Epidermal melanocyte (primary cell): Measurements from ENCODE around the gene SART1.

Experiments
- DNase-seq: peaks from one replicate; pipeline ENCODE4 v3.0.0; 2011; ENCODE audit warnings: low spot score; ENCODE audit not compliant: insufficient read length

The SART1 gene

GRCh38 chr11:65961267-65962140 lies at the start of gene SART1:
Gene SART1, plus strand, starts transcription at chr11:65961734. Its CDS starts 47 bp downstream, at chr11:65961781.
- DNase-seq, result peak; percentile 100

GRCh38 chr11:65912845-65913244 lies 48.7 kb upstream of the SART1 start:
- no peak for DNase-seq

- DNase-seq, result no peak
Observed at GRCh38 chr11:65915101-65915820, 46.3 kb upstream of the SART1 start.

- DNase-seq, result peak; percentile 85
Observed at GRCh38 chr11:65915821-65916251, 45.7 kb upstream of the SART1 start.

- DNase-seq, result no peak
Observed at GRCh38 chr11:65916391-65916790, 45.1 kb upstream of the SART1 start.

GRCh38 chr11:65917077-65917433 lies 44.5 kb upstream of the SART1 start:
- no peak for DNase-seq

GRCh38 chr11:65917434-65918210 lies 43.9 kb upstream of the SART1 start:
- DNase-seq, result no peak

- no peak for DNase-seq
Observed at GRCh38 chr11:65918211-65919140, 43.1 kb upstream of the SART1 start, which contains the start of gene C11orf68. Gene C11orf68, minus strand, starts transcription at chr11:65919062. Its CDS starts 31 bp downstream, at chr11:65919031.

GRCh38 chr11:65919141-65919572 lies 42.4 kb upstream of the SART1 start, which contains the start of gene DRAP1:
Gene DRAP1, plus strand, starts transcription at chr11:65919426. Its CDS starts 76 bp downstream, at chr11:65919502.
- DNase-seq, result peak; percentile 86

- DNase-seq, result no peak
Observed at GRCh38 chr11:65919573-65920371, 41.8 kb upstream of the SART1 start.

GRCh38 chr11:65920372-65920802 lies 41.1 kb upstream of the SART1 start:
- no peak for DNase-seq

- no peak for DNase-seq
Observed at GRCh38 chr11:65921033-65921555, 40.4 kb upstream of the SART1 start.

GRCh38 chr11:65921876-65922275 lies 39.7 kb upstream of the SART1 start:
- DNase-seq, result no peak

GRCh38 chr11:65922565-65922964 lies 39.0 kb upstream of the SART1 start:
- DNase-seq, result no peak

- no peak for DNase-seq
Observed at GRCh38 chr11:65925397-65925796, 36.1 kb upstream of the SART1 start.

- DNase-seq, result no peak
Observed at GRCh38 chr11:65927904-65928397, 33.6 kb upstream of the SART1 start.

- DNase-seq, result no peak
Observed at GRCh38 chr11:65928667-65929066, 32.9 kb upstream of the SART1 start.

GRCh38 chr11:65931773-65932557 lies 29.6 kb upstream of the SART1 start:
- DNase-seq, result no peak
